SU-DHL-6 (cell line): Measurements from ENCODE around the gene VARS1.

ENCODE experiments used
- H2AFZ ChIP-seq: fragments of 200-600 bp; sonication (generic); 2 replicates; pipeline ENCODE4 v1.6.1; 2014; ENCODE audit warnings: low read depth, mild to moderate bottlenecking, moderate library complexity, mixed read lengths, antibody characterized with exemption, low read length; ENCODE audit not compliant: severe bottlenecking
- H3F3A ChIP-seq: fragments of 200-600 bp; shearing (Covaris generic); 2 replicates; pipeline ENCODE4 v1.6.0; 2016; ENCODE audit warnings: antibody characterized with exemption, mild to moderate bottlenecking; ENCODE audit not compliant: insufficient read depth
- H3K27ac ChIP-seq: fragments of 200-600 bp; sonication (generic); 2 replicates; pipeline ENCODE4 v1.5.1; 2016; ENCODE audit warnings: low read depth, mild to moderate bottlenecking, low read length, moderate library complexity, mixed read lengths
- H3K27me3 ChIP-seq: fragments of 200-600 bp; sonication (generic), shearing (Covaris generic); 2 replicates; pipeline ENCODE4 v1.6.0; 2014; ENCODE audit warnings: mild to moderate bottlenecking, low read length
- H3K36me3 ChIP-seq: fragments of 200-600 bp; sonication (generic); 2 replicates; pipeline ENCODE4 v1.6.1; 2014; ENCODE audit warnings: mild to moderate bottlenecking, low read length, mixed read lengths
- H3K4me2 ChIP-seq: fragments of 300-600, 200-600 bp; shearing (Covaris generic), sonication (generic); 2 replicates; pipeline ENCODE4 v1.6.0; 2014; ENCODE audit warnings: low read length, low read depth, mild to moderate bottlenecking; ENCODE audit not compliant: poor library complexity, severe bottlenecking
- H3K4me3 ChIP-seq: fragments of 200-600 bp; sonication (generic); 2 replicates; pipeline ENCODE4 v1.5.1; 2014; ENCODE audit warnings: antibody characterized with exemption, low read length, mild to moderate bottlenecking, mixed read lengths; ENCODE audit not compliant: insufficient read depth, poor library complexity, severe bottlenecking
- H3K79me2 ChIP-seq: fragments of 200-600 bp; sonication (generic); 2 replicates; pipeline ENCODE4 v1.6.1; 2014; ENCODE audit warnings: mild to moderate bottlenecking, low read length, moderate library complexity; ENCODE audit not compliant: insufficient read depth
- H3K9ac ChIP-seq: fragments of 200-600 bp; sonication (generic); 2 replicates; pipeline ENCODE4 v1.7.0; 2014; ENCODE audit warnings: mild to moderate bottlenecking, low read length
- H3K9me2 ChIP-seq: fragments of 200-600 bp; sonication (generic); replicated peaks from 2 replicates; pipeline ENCODE4 v1.6.1; 2014; ENCODE audit warnings: low read length; ENCODE audit not compliant: insufficient read depth
- H3K9me3 ChIP-seq: fragments of 200-600 bp; sonication (generic); 2 replicates; pipeline ENCODE4 v1.6.1; 2014; ENCODE audit warnings: low read length, mixed read lengths; ENCODE audit not compliant: insufficient read depth
- H4K20me1 ChIP-seq: fragments of 200-600 bp; sonication (generic); 2 replicates; pipeline ENCODE4 v1.6.1; 2014; ENCODE audit warnings: low read depth, mild to moderate bottlenecking, antibody characterized with exemption, low read length, moderate library complexity, mixed read lengths
- EZH2phosphoT487 ChIP-seq: fragments of 200-600 bp; sonication (generic), shearing (Covaris generic); conservative IDR thresholded peaks from 2 replicates; pipeline ENCODE4 v1.6.1; 2018; ENCODE audit warnings: mild to moderate bottlenecking, antibody characterized with exemption, low read length, moderate library complexity, mixed read lengths
- TF ChIP-seq, protein P1 (sequence below): fragments of 200-600 bp; sonication (generic); IDR thresholded peaks from one replicate; pipeline ENCODE4 v1.5.1; 2017; ENCODE audit warnings: antibody characterized with exemption, mild to moderate bottlenecking, low read length, moderate library complexity; ENCODE audit not compliant: insufficient read depth, poor library complexity, severe bottlenecking

The VARS1 gene

DNA sequence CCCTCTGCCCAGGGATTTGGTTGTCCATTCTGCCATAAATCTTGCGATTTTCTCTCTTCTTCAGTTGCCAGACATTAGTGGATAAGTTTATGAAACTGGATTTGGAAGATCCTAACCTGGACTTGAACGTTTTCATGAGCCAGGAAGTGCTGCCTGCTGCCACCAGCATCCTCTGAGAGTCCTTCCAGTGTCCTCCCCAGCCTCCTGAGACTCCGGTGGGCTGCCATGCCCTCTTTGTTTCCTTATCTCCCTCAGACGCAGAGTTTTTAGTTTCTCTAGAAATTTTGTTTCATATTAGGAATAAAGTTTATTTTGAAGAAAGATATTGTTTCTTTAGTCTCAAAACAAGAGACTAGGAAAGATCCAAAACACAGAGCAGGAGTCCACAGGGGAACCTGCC is 33.2 kb downstream of the VARS1 start, which contains the start of gene SAPCD1:
TSS of gene SAPCD1 (plus strand) at position 301 of the 400 bp plus-strand sequence. CDS start 399 bp downstream, outside the sequence.
- Histone ChIP-seq H4K20me1 (no peaks in the 10 kb centered on the region), H3K79me2 (no peaks in the 10 kb centered on the region), H3K27ac (no peak within 1 kb of the TSS), H3K36me3 (peaks cover 8% of the 10 kb centered on the region; the same call in 1 of the 2 replicates), H3K9ac (no peak within 1 kb of the TSS), H3K9me3 (no peaks in the 10 kb centered on the region), H3K9me2 (no peaks in the 10 kb centered on the region), H3K4me2 (no peak within 1 kb of the TSS), H3K4me3 (no peak within 1 kb of the TSS), H3F3A (peaks cover 8% of the 10 kb centered on the region), H2AFZ (no peak within 1 kb of the TSS), H3K27me3 (no peaks in the 10 kb centered on the region)
- no peak for TF ChIP-seq EZH2phosphoT487
- TF ChIP-seq, protein P1, sequence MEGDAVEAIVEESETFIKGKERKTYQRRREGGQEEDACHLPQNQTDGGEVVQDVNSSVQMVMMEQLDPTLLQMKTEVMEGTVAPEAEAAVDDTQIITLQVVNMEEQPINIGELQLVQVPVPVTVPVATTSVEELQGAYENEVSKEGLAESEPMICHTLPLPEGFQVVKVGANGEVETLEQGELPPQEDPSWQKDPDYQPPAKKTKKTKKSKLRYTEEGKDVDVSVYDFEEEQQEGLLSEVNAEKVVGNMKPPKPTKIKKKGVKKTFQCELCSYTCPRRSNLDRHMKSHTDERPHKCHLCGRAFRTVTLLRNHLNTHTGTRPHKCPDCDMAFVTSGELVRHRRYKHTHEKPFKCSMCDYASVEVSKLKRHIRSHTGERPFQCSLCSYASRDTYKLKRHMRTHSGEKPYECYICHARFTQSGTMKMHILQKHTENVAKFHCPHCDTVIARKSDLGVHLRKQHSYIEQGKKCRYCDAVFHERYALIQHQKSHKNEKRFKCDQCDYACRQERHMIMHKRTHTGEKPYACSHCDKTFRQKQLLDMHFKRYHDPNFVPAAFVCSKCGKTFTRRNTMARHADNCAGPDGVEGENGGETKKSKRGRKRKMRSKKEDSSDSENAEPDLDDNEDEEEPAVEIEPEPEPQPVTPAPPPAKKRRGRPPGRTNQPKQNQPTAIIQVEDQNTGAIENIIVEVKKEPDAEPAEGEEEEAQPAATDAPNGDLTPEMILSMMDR: no peak

DNA sequence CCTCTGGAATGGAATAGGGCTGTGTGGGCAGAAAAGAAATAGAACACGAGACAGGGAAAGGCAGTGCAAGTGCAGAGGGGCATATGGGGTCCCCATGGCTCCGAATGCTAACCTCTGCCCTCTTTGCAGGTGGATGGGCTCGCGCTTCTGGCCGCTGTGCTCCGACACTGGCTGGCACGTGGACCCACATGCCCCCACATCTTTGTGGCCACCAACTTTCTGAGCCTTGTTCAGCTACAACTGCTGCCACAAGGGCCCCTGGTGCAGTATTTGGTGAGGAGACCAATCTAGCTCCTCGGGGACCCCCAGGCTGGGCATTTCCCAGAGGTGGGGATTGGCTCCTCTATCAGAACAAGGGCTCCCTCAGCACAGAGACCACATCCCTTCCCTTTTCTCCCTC is 34.2 kb downstream of the VARS1 start:
- H3K36me3 ChIP-seq: peaks cover 8% of the 10 kb centered on the region; the same call in 1 of the 2 replicates
- H3K9me3 ChIP-seq: no peaks in the 10 kb centered on the region

DNA sequence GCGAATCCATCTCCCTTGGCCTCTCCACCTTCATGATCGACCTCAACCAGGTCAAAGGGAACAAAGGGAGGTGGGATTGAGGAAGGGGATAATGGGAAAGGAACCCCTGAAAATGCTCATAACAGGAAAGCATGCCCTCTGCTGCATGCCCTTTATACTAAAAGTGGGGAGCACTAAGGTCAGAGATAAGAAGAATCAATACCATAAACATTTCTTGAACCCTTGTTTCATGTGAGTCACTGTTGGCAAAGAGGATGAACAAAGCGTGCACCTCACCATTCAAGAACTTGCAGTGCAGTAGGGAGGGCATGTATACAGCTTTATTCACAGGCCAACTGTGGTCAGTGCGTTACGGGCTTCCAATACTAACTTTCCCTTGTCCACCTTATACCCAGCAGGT is 34.8 kb downstream of the VARS1 start:
- Histone ChIP-seq H3K27me3 (no peaks in the 10 kb centered on the region), H3K9me3 (no peaks in the 10 kb centered on the region), H3F3A (peaks cover 8% of the 10 kb centered on the region), H3K27ac (no peak overlapping the region), H3K4me3 (no peak overlapping the region), H2AFZ (no peak overlapping the region), H3K36me3 (peaks cover 8% of the 10 kb centered on the region; the same call in 1 of the 2 replicates), H4K20me1 (no peaks in the 10 kb centered on the region), H3K4me2 (no peak overlapping the region), H3K79me2 (no peaks in the 10 kb centered on the region), H3K9ac (no peak overlapping the region), H3K9me2 (no peaks in the 10 kb centered on the region)
- no peak for TF ChIP-seq EZH2phosphoT487
- TF ChIP-seq, protein P1: no peak

More for the DNA sequence above, 34.2 kb downstream of the VARS1 start:
- H3F3A ChIP-seq: peaks cover 8% of the 10 kb centered on the region
- no peak overlapping the region for H3K27ac ChIP-seq
- H3K9me2 ChIP-seq: no peaks in the 10 kb centered on the region
- no peaks in the 10 kb centered on the region for H3K79me2 ChIP-seq
- no peaks in the 10 kb centered on the region for H4K20me1 ChIP-seq
- TF ChIP-seq, protein P1: no peak
- no peak for TF ChIP-seq EZH2phosphoT487
- no peak overlapping the region for H2AFZ ChIP-seq
- H3K9ac ChIP-seq: no peak overlapping the region
- no peak overlapping the region for H3K4me3 ChIP-seq
- H3K27me3 ChIP-seq: no peaks in the 10 kb centered on the region
- H3K4me2 ChIP-seq: no peak overlapping the region
